GM12873 (cell line): ENCODE results near the gene KDM2B.

ENCODE experiments used
- TF ChIP-seq, protein P1 (sequence below): IDR thresholded peaks from 2 replicates; pipeline ENCODE4 v1.5.1; 2012; ENCODE audit warnings: low read depth, mild to moderate bottlenecking, moderate library complexity, low read length, control low read depth; ENCODE audit not compliant: insufficient read depth; ENCODE audit errors: missing control alignments

Gene KDM2B

DNA sequence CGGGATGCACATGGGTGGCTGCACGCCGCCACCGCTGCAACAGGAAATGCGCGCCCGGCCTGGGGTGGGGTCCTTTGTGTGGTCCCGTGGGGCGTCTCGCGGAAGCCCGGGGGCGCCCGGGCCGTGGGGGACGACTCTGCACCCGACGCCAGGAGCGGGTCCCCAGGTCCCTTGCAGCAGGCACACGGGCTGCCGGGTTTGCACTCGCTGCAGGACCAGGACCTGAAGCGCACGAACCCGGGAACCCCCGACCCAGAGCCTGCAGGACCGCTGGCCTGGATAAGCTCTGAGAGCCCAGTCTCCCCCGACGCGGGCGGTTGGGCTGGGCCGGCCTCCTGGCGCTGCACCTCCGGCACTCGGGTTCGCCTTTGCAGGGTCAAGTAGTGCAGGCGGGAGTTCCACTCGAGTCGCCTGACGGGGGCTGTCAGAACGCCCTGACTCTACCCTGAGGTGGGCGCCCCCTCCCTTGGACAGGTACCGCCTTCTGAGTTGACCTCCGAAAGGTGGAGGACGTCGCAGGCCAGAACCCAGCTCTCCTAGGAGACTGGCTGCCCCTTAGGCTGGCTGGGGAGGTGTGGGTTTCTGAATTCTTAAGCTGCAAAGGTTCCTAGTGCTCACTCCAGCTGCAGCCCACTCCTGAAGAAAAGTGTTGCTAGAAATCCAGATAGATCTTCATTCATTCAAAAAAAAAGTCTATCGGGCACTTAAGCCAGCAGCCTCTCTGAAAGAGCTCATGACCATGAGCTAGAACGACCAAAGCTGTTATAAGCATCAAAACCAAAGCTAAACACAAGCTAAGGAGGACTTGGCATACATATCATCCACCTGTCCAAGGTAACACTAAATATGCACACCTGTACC lies 113.0 kb downstream of the KDM2B start:
- TF ChIP-seq, protein P1, sequence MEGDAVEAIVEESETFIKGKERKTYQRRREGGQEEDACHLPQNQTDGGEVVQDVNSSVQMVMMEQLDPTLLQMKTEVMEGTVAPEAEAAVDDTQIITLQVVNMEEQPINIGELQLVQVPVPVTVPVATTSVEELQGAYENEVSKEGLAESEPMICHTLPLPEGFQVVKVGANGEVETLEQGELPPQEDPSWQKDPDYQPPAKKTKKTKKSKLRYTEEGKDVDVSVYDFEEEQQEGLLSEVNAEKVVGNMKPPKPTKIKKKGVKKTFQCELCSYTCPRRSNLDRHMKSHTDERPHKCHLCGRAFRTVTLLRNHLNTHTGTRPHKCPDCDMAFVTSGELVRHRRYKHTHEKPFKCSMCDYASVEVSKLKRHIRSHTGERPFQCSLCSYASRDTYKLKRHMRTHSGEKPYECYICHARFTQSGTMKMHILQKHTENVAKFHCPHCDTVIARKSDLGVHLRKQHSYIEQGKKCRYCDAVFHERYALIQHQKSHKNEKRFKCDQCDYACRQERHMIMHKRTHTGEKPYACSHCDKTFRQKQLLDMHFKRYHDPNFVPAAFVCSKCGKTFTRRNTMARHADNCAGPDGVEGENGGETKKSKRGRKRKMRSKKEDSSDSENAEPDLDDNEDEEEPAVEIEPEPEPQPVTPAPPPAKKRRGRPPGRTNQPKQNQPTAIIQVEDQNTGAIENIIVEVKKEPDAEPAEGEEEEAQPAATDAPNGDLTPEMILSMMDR = no peak

DNA sequence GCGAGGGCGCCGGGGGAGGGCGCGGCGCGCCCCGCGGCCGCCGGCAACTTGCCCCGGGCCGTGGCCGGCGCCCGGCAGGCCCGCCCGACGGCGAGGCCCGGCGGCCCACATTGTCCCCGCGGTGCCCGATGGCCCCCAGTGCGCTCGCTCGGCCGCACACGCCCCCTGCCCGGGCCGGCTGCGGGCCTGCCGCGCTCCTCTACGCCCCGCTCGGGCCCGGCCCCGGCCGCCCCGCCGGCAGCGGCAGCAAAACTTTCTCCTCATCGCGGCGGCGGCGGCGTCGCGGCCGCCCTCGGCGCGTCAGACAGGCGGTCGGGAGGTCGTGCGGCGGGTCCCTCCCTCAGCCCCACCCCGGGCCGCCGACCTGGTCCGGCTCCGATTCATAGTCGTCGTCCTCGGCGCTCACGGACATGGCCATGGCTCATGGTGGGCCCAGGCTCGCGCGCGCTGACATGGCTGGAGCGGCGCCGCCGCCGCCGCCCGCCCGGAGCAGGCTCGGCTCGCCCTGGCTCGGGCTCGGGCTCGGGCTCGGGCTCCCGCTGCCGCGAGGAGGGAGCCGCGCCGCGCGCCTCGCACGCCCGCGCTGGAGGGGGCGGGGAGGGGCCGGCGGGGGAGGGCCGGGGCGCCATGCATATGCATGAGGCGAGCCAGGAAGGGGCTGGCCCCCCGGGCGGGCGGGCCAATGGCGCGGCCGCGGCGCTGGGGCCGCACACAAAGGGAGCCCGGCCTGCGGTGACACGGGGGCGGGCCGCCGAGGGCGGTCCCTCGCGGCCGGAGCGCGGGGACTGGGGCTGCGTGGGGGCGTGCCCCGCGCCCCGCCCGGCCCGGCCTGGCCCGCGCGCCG lies 113.8 kb downstream of the KDM2B start:
- TF ChIP-seq, protein P1 = no peak

DNA sequence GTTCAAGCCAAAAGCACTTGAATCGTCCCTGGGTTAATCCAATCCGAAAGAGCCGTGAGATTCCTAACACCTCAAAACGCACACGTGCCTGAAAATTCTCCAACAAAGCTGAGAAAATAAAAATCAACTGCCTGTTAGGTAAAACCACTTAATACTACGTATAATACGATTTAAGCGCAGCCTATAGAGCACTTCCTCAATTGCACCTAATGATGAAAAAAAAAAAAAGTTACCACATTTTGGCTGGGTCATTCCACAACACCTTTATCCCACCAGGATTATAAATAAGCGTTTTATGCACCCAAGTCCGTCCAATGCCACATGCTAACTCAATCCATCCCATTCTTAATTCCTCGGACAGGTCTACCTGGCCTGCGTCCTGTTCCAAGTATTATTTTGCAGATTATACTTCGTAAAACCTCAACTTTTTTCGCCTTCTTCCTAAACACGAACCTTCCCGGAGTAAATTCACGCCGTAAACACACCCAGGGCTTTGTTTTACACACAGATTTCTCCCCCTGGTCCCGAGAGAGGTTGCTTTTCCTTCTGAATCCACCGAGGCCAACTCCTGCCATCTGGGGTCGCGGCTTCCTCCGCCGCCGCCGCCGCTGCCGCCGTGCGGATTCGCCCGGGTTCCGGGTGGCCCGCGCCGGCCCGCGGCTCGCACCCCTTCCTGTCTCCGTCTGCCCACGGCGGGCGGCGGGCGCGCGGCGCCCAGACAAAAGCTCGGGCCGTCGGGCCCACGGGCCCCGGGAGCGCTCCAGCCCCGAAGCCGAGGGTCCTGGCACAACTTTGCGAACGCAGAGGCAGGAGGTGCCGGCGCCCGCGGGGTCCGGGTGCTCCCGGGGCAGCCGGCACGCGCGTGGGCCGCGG lies 114.7 kb downstream of the KDM2B start:
- TF ChIP-seq, protein P1 = no peak

DNA sequence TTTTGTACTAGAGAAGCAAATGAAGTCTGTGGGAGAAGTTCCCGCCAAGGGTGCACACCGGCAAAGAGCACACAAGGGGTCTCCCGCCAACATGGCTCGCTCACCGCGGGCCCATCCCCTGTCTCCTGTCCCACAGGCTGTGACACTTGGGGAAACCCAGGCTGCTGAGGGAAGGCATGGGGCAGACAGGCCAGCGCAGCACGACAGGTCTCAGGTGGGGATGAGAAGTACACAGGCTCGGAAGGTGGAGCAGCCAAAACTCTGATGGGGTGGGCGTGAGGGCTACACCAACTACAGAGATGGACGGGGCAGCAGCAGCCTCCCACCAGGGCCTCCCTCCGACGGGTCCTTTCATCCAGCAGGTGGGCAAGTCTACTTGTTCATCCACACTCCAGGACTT lies 116.5 kb downstream of the KDM2B start:
- TF ChIP-seq, protein P1 = no peak

DNA sequence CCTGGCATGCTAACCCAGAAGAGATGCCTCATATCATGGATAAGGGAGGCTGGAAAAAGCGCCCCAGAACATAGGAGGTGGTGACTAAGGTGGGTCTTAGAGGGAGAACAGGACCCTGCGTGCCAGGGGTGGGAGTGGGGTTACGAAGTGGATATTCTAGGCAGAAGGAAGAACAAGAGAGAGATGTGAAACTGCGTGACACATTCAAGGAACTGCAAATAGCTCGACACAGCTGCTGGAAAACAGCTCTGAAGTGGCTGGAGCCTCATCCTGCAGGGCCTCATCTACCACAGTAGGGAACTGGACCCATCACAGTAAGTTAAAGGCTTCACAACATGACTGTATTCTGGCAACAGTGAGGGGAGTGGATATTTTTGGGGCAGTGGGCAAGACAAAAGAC lies 119.8 kb downstream of the KDM2B start:
- TF ChIP-seq, protein P1 = no peak

DNA sequence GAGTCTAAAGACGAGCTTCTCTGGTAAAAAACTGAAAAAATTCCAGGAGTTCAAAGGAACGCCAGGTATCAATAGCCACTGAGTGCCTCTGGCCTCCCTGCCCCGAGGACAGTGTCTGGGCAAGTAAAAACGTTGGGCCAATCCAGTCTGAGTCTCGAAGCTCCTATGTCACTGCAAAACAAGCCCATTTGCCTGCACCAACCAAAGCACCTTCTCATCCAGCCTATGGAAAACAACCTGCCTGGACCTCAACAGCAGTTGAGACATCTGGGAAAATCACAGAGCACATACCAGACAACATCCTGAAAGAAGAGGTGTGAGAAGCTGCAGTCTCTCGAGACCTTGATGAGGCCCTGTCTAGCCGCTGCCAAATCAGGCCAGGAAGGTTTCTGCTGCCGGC lies 124.3 kb downstream of the KDM2B start:
- TF ChIP-seq, protein P1 = no peak
